Mesothelial cell of epicardium (in vitro differentiated cells): ENCODE measurements around the gene IL1RN. TPM values are rescaled to one million over a fixed set of nuclear protein-coding genes. Genes with fewer than 3 reads are reported as not detected.
A peak's percentile ranks its signal among the peaks of the same experiment; 100 is the strongest.

Experiments
- DNase-seq, 2 experiments: peaks; one replicate each; pipeline ENCODE4 v3.0.0; 2021; ENCODE audit warnings: low spot score in 2 of 2; ENCODE audit not compliant: unreplicated experiment in 2 of 2
- H3K27ac Mint-ChIP-seq: 2 replicates; pipeline ENCODE4 v1.8.0; 2021; ENCODE audit warnings: mixed read lengths
- H3K27me3 Mint-ChIP-seq: 2 replicates; pipeline ENCODE4 v1.8.0; 2021; ENCODE audit warnings: low read depth, mixed read lengths
- H3K36me3 Mint-ChIP-seq: 2 replicates; pipeline ENCODE4 v1.8.0; 2021; ENCODE audit warnings: mixed read lengths
- H3K4me1 Mint-ChIP-seq: 2 replicates; pipeline ENCODE4 v1.8.0; 2021; ENCODE audit warnings: mixed read lengths
- H3K4me3 Mint-ChIP-seq: 2 replicates; pipeline ENCODE4 v1.8.0; 2021; ENCODE audit warnings: mild to moderate bottlenecking, moderate library complexity, mixed read lengths
- H3K9me3 Mint-ChIP-seq: 2 replicates; pipeline ENCODE4 v1.8.0; 2021; ENCODE audit warnings: mixed read lengths
- CTCF ChIP-seq: fragments of 200-600 bp; sonication (generic); IDR thresholded peaks from one replicate; pipeline ENCODE4 v1.5.0; 2021; ENCODE audit warnings: antibody characterized with exemption; ENCODE audit not compliant: unreplicated experiment
- total RNA-seq: library from RNA; stranded (reverse); gene quantifications from 3 replicates; pipeline ENCODE4 v1.2.1, GENCODE V29; 2021

The IL1RN gene
- total RNA-seq, 1 donor from 2014 or later, result not detected

- peak; percentile 74 for TF ChIP-seq CTCF
- Mint-ChIP-seq H3K4me3 (no peak overlapping the region), H3K27ac (no peak overlapping the region), H3K27me3 (peaks cover 2% of the 10 kb centered on the region), H3K4me1 (peaks cover 10% of the 10 kb centered on the region), H3K36me3 (no peaks in the 10 kb centered on the region), H3K9me3 (no peaks in the 10 kb centered on the region)
- DNase-seq, result no peak
These were observed 9.7 kb downstream of the IL1RN start for GRCh38 chr2:113136828-113137775.

GRCh38 chr2:113137827-113138226 is 10.4 kb downstream of the IL1RN start:
- Mint-ChIP-seq H3K27ac (no peak overlapping the region), H3K4me1 (peaks cover 10% of the 10 kb centered on the region)
- no peak for DNase-seq

GRCh38 chr2:113138428-113139322 is 11.3 kb downstream of the IL1RN start:
- Mint-ChIP-seq H3K27ac (no peak overlapping the region), H3K9me3 (no peaks in the 10 kb centered on the region)

More at GRCh38 chr2:113137827-113138226, 10.4 kb downstream of the IL1RN start:
- Mint-ChIP-seq H3K4me3 (no peak overlapping the region), H3K36me3 (no peaks in the 10 kb centered on the region), H3K9me3 (no peaks in the 10 kb centered on the region), H3K27me3 (peaks cover 2% of the 10 kb centered on the region)
- TF ChIP-seq CTCF, result no peak

GRCh38 chr2:113141451-113141850 is 14.1 kb downstream of the IL1RN start:
- no peak for TF ChIP-seq CTCF
- H3K9me3 Mint-ChIP-seq, result peaks cover 22% of the 10 kb centered on the region
- H3K36me3 Mint-ChIP-seq, result no peaks in the 10 kb centered on the region
- H3K27ac Mint-ChIP-seq, result no peak overlapping the region
- no peak overlapping the region for H3K4me3 Mint-ChIP-seq
- H3K4me1 Mint-ChIP-seq, result peaks cover 10% of the 10 kb centered on the region
- no peak for DNase-seq
- peaks cover 8% of the 10 kb centered on the region for H3K27me3 Mint-ChIP-seq

More at GRCh38 chr2:113138428-113139322, 11.3 kb downstream of the IL1RN start:
- H3K27me3 Mint-ChIP-seq, result no peaks in the 10 kb centered on the region
- DNase-seq, result no peak
- peak; percentile 98 for TF ChIP-seq CTCF
- peak overlapping the region; percentile 36 for H3K4me3 Mint-ChIP-seq
- H3K4me1 Mint-ChIP-seq, result peaks cover 10% of the 10 kb centered on the region
- H3K36me3 Mint-ChIP-seq, result no peaks in the 10 kb centered on the region

GRCh38 chr2:113142290-113142689 is 14.9 kb downstream of the IL1RN start:
- peaks cover 8% of the 10 kb centered on the region for H3K27me3 Mint-ChIP-seq
- peaks cover 22% of the 10 kb centered on the region for H3K9me3 Mint-ChIP-seq
- no peak overlapping the region for H3K27ac Mint-ChIP-seq
- no peaks in the 10 kb centered on the region for H3K36me3 Mint-ChIP-seq
- H3K4me3 Mint-ChIP-seq, result no peak overlapping the region
- H3K4me1 Mint-ChIP-seq, result peaks cover 10% of the 10 kb centered on the region
- DNase-seq, result no peak
- no peak for TF ChIP-seq CTCF
